HCT116 (cell line): ENCODE results near the gene OLFML1. TPM values are rescaled to one million over a fixed set of nuclear protein-coding genes. Genes with fewer than 3 reads are reported as not detected.
"Not testable (repeated sequence)": the region's sequence is repeated elsewhere in the genome, so short reads cannot be mapped to it uniquely, and the experiment has no call there.

Source experiments
- ATAC-seq: fragments of 200-7000 bp; cut with Tn5 transposase; 2 replicates; pipeline ENCODE4 v1.9.1; 2020; ENCODE audit warnings: mild to moderate bottlenecking, moderate library complexity
- BruUV-seq: library from RNA; stranded (reverse); fragments of 400-500 nt; replicated peaks from 2 replicates; lab custom pipeline; 2021; lab: Mats Ljungman, UMichigan
- CTCF ChIA-PET: fragments of 300-600 bp; sonication (Branson Sonifier 250); formaldehyde crosslinking; loops from one replicate; lab custom pipeline; 2021; ENCODE audit warnings: antibody characterized with exemption; lab: Charles Lee
- POLR2A ChIA-PET: fragments of 300-600, 350-600 bp; sonication (Branson Sonifier 250); formaldehyde crosslinking; loops from one replicate; lab custom pipeline; 2021; ENCODE audit warnings: antibody characterized with exemption; lab: Charles Lee
- RAD21 ChIA-PET, 2 experiments: fragments of 300-600 bp; sonication (Branson Sonifier 250); formaldehyde crosslinking; loops; one replicate each; lab custom pipeline; 2023; ENCODE audit warnings: low total read pairs in 2 of 2; ENCODE audit not compliant: uncharacterized antibody in 2 of 2, unreplicated experiment in 2 of 2, low non-redundant PET in 1 of 2; lab: Charles Lee
- DNase-seq: peaks from one replicate; pipeline ENCODE4 v3.0.0-alpha.2; 2010; ENCODE audit warnings: low read depth, low spot score
- H2AFZ ChIP-seq: fragments of 200-600 bp; shearing (Covaris generic), sonication (generic); 2 replicates; pipeline ENCODE4 v1.6.1; 2017; ENCODE audit warnings: low read depth, mixed run types, mixed read lengths, antibody characterized with exemption, low read length; ENCODE audit not compliant: poor library complexity, severe bottlenecking
- H3K27ac ChIP-seq: 2 replicates; pipeline ENCODE4 v1.5.1; 2012; ENCODE audit warnings: low read depth, low read length
- H3K27me3 ChIP-seq: fragments of 200-600 bp; sonication (generic); 2 replicates; pipeline ENCODE4 v1.6.1; 2016; ENCODE audit warnings: mixed run types, low read length, mixed read lengths; ENCODE audit not compliant: insufficient read depth
- H3K36me3 ChIP-seq, 2 experiments: fragments of 200-500 bp in 1 of 2; fragments of 200-600 bp in 1 of 2; sonication (Bioruptor generic) in 1 of 2; sonication (generic) in 1 of 2; 2 replicates each; pipeline versions ENCODE4 v1.5.1 to v1.6.1; 2014 to 2016; ENCODE audit warnings: low read length in 2 of 2, inconsistent platforms in 1 of 2, mixed read lengths in 1 of 2, mixed run types in 1 of 2; ENCODE audit not compliant: insufficient read depth in 2 of 2, control insufficient read depth in 1 of 2
- H3K4me1 ChIP-seq, 2 experiments: fragments of 200-600 bp in 1 of 2; sonication (generic) in 1 of 2; 2 replicates each; pipeline versions ENCODE4 v1.5.1 to v1.6.1; 2012 to 2017; ENCODE audit warnings: low read length in 2 of 2, inconsistent platforms in 1 of 2, mild to moderate bottlenecking in 1 of 2, mixed read lengths in 1 of 2, mixed run types in 1 of 2, moderate library complexity in 1 of 2; ENCODE audit not compliant: insufficient read depth in 2 of 2, control insufficient read depth in 1 of 2
- H3K4me2 ChIP-seq: fragments of 200-600 bp; sonication (generic); 2 replicates; pipeline ENCODE4 v1.6.1; 2017; ENCODE audit warnings: mixed run types, low read length, mixed read lengths
- H3K4me3 ChIP-seq, 2 experiments: fragments of 200-600 bp in 1 of 2; sonication (generic) in 1 of 2; replicated peaks in 1 of 2; 2 replicates each; pipeline ENCODE4 v1.5.1; 2011 to 2016; ENCODE audit warnings: low read length in 2 of 2, control low read depth in 1 of 2, low read depth in 1 of 2, mild to moderate bottlenecking in 1 of 2, mixed read lengths in 1 of 2, mixed run types in 1 of 2
- H3K79me2 ChIP-seq: fragments of 200-600 bp; sonication (generic); 2 replicates; pipeline ENCODE4 v1.6.1; 2017; ENCODE audit warnings: mild to moderate bottlenecking, mixed run types, low read length, moderate library complexity, mixed read lengths; ENCODE audit not compliant: insufficient read depth
- H3K9ac ChIP-seq: fragments of 200-600 bp; sonication (generic); 2 replicates; pipeline ENCODE4 v1.6.1; 2016; ENCODE audit warnings: low read length, mixed read lengths
- H3K9me2 ChIP-seq: fragments of 200-600 bp; sonication (generic), shearing (Covaris generic); 2 replicates; pipeline ENCODE4 v1.6.1; 2017; ENCODE audit warnings: mixed run types, mild to moderate bottlenecking, moderate library complexity; ENCODE audit not compliant: insufficient read depth
- H3K9me3 ChIP-seq, 2 experiments: fragments of 200-500 bp in 1 of 2; fragments of 200-600 bp in 1 of 2; sonication (Bioruptor generic) in 1 of 2; sonication (generic) in 1 of 2; 2 replicates each; pipeline ENCODE4 v1.6.1; 2014 to 2017; ENCODE audit warnings: low read length in 2 of 2, mixed read lengths in 2 of 2, inconsistent platforms in 1 of 2, low read depth in 1 of 2, mild to moderate bottlenecking in 1 of 2, mixed run types in 1 of 2, moderate library complexity in 1 of 2; ENCODE audit not compliant: control insufficient read depth in 1 of 2, insufficient read depth in 1 of 2
- H4K20me1 ChIP-seq: fragments of 200-600 bp; sonication (generic), shearing (Covaris generic); 2 replicates; pipeline ENCODE4 v1.6.1; 2017; ENCODE audit warnings: mixed run types, mild to moderate bottlenecking, moderate library complexity; ENCODE audit not compliant: insufficient read depth
- CEBPB ChIP-seq: IDR thresholded peaks from 2 replicates; pipeline ENCODE4 v1.6.1; 2012; ENCODE audit warnings: low read depth
- EGR1 ChIP-seq: IDR thresholded peaks from 2 replicates; pipeline ENCODE4 v1.6.1; 2012; ENCODE audit warnings: low read depth
- EZH2phosphoT487 ChIP-seq: fragments of 200-600 bp; IDR thresholded peaks from 2 replicates; pipeline ENCODE4 v1.6.1; 2018; ENCODE audit warnings: antibody characterized with exemption, borderline replicate concordance
- FOSL1 ChIP-seq: IDR thresholded peaks from 2 replicates; pipeline ENCODE4 v1.6.1; 2012; ENCODE audit warnings: low read depth
- RAD21 ChIP-seq: IDR thresholded peaks from 2 replicates; pipeline ENCODE4 v1.6.1; 2012; ENCODE audit warnings: low read depth, mild to moderate bottlenecking
- TCF7L2 ChIP-seq: IDR thresholded peaks from 2 replicates; pipeline ENCODE4 v1.7.0; 2011; ENCODE audit warnings: borderline replicate concordance, inconsistent platforms; ENCODE audit not compliant: insufficient read depth, insufficient read length; ENCODE audit errors: extremely low read depth
- YY1 ChIP-seq: IDR thresholded peaks from 2 replicates; pipeline ENCODE4 v1.6.1; 2011; ENCODE audit warnings: low read length, low read depth, moderate library complexity, mild to moderate bottlenecking; ENCODE audit not compliant: insufficient replicate concordance; ENCODE audit errors: extremely low read depth
- intact Hi-C: fragments of 100-400 bp; cut with micrococcal nuclease; formaldehyde crosslinking; loops from 2 replicates; pipeline ENCODE4 v1.10.0; 2022
- total RNA-seq: library from RNA; stranded (reverse); gene quantifications from one replicate; pipeline ENCODE4 v1.2.1, GENCODE V29; 2021; ENCODE audit not compliant: unreplicated experiment
- TF ChIP-seq, protein P1 (sequence below): IDR thresholded peaks from 2 replicates; pipeline ENCODE4 v1.6.1; 2012

OLFML1 gene
- total RNA-seq, 1 experiment from 2014 or later, result not detected

DNA sequence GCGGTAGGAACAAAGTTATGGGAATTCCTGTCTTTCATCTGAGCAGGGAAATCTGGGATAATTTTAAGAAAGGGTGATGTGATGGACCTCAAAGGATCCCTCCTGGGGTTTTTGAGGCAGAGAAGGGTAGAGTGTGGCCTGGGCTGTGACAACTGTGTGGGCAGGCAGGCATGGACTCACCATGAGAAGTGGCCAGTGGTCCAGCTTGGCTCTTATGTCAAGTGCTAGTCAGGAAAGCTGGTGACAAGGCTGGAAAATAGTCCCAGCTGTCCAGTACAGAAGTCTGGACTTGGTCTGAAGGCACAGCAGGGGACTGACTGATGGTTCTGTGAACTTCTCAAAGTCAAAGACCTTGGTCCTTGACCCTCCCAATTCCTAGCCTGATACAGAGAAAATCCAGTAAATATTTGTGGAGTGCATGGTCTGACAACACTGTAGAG is 30.2 kb downstream of the OLFML1 start:
- H4K20me1 ChIP-seq, result no peaks in the 10 kb centered on the region
- ChIA-PET POLR2A (no interaction called here), RAD21 (no interaction called here), CTCF (no interaction called here)
- H3K9me2 ChIP-seq, result no peaks in the 10 kb centered on the region
- BruUV-seq, result no TSS peak
- H2AFZ ChIP-seq, result no peak overlapping the region
- H3K9me3 ChIP-seq, result no peaks in the 10 kb centered on the region
- H3K27ac ChIP-seq, result no peak overlapping the region
- ATAC-seq (no peak), DNase-seq (no peak)
- H3K36me3 ChIP-seq, result no peaks in the 10 kb centered on the region
- H3K4me3 ChIP-seq, result no peak overlapping the region
- no peaks in the 10 kb centered on the region for H3K79me2 ChIP-seq
- H3K9ac ChIP-seq, result no peak overlapping the region
- no peaks in the 10 kb centered on the region; the same call in 1 of the 2 replicates for H3K27me3 ChIP-seq
- peaks cover 8 to 19% of the 10 kb centered on the region in 2 experiments; a peak in 3 of 4 replicates for H3K4me1 ChIP-seq
- intact Hi-C loops, result no loop called here
- H3K4me2 ChIP-seq, result no peak overlapping the region
- TF ChIP-seq FOSL1, result no peak
- TF ChIP-seq RAD21, result no peak
- no peak for TF ChIP-seq EZH2phosphoT487

DNA sequence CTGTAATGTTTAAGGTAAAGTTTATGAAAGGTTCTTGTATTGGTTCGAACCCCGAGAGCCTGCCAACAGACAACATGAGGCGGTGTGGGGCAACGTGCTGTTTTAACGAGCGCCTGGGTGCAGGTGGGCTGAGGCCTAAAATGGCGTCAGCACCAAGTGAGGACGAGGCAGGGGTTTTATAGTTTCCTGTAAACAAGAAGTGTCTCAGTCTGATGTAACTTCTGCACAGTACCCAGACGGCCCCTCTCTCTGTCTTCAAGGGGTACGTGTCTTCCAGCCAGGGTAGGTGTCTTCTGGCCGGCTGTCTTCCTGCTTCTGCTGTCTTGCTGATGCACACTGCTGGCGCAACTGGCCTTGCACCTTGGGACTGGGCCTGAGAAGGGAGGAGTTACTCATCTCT is 31.2 kb downstream of the OLFML1 start:
- ATAC-seq (no peak), DNase-seq (no peak)
- Histone ChIP-seq H3K27me3 (no peaks in the 10 kb centered on the region; the same call in 1 of the 2 replicates), H3K36me3 (no peaks in the 10 kb centered on the region), H3K4me1 (peaks cover 8 to 19% of the 10 kb centered on the region in 2 experiments; a peak in 3 of 4 replicates), H4K20me1 (no peaks in the 10 kb centered on the region), H3K9me2 (no peaks in the 10 kb centered on the region), H2AFZ (no peak overlapping the region), H3K9ac (no peak overlapping the region), H3K4me3 (no peak overlapping the region), H3K9me3 (no peaks in the 10 kb centered on the region), H3K27ac (no peak overlapping the region), H3K79me2 (no peaks in the 10 kb centered on the region), H3K4me2 (no peak overlapping the region)
- no TSS peak for BruUV-seq
- intact Hi-C loops, result no loop called here
- POLR2A ChIA-PET, result no interaction called here
- CTCF ChIA-PET, result no interaction called here
- TF ChIP-seq TCF7L2, result no peak
- no peak for TF ChIP-seq YY1
- TF ChIP-seq EGR1, result no peak
- TF ChIP-seq, protein P1, sequence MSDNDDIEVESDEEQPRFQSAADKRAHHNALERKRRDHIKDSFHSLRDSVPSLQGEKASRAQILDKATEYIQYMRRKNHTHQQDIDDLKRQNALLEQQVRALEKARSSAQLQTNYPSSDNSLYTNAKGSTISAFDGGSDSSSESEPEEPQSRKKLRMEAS, result no peak
- TF ChIP-seq CEBPB, result no peak
- RAD21 ChIA-PET, result no interaction called here

DNA sequence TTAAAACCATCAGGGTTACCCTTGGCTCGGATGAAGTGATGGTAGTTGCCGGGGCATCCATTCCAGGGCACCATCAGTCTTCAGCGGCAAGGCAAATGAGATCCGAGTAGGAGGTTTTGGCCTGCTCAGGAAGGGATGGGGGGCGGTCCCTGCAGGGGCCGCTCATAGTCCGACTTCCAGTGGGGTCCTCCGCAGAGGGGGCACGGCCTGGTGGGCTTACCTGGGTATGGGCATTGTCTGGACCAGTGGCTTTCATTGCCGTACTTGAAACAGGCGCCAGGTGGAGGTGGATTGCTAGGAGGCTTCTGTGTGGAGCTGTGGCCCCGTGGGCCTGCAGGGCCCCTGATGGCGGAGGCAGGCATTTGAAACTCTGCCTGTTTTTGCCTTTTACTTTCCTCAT is 32.4 kb downstream of the OLFML1 start:
- ATAC-seq, RAD21 ChIA-PET, H2AFZ ChIP-seq, H4K20me1 ChIP-seq, DNase-seq, H3K79me2 ChIP-seq, POLR2A ChIA-PET, H3K9me2 ChIP-seq, H3K4me3 ChIP-seq, BruUV-seq, H3K27ac ChIP-seq, H3K27me3 ChIP-seq, H3K36me3 ChIP-seq, H3K9me3 ChIP-seq, H3K9ac ChIP-seq, CTCF ChIA-PET, H3K4me2 ChIP-seq, intact Hi-C loops: not testable (repeated sequence)
- H3K4me1 ChIP-seq, result peaks cover 6 to 15% of the 10 kb centered on the region in 2 experiments; a peak in 3 of 4 replicates
